Rectal smooth muscle tissue (tissue), 1 donor: Measurements from ENCODE around the gene ALKBH3.
A peak's percentile ranks its signal among the peaks of the same experiment; 100 is the strongest.

Experiments used
- H3K27ac ChIP-seq: one replicate; pipeline ENCODE4 v1.7.0; 2013; ENCODE audit warnings: low read depth, low read length, inconsistent platforms
- H3K27me3 ChIP-seq: one replicate; pipeline ENCODE4 v1.7.0; 2013; ENCODE audit warnings: low read length; ENCODE audit not compliant: control insufficient read depth, insufficient read depth
- H3K36me3 ChIP-seq: one replicate; pipeline ENCODE4 v1.7.0; 2013; ENCODE audit warnings: low read length; ENCODE audit not compliant: control insufficient read depth, insufficient read depth
- H3K4me1 ChIP-seq: one replicate; pipeline ENCODE4 v1.7.0; 2013; ENCODE audit warnings: low read length; ENCODE audit not compliant: control insufficient read depth, insufficient read depth
- H3K4me3 ChIP-seq: one replicate; pipeline ENCODE4 v1.7.0; 2013; ENCODE audit warnings: low read length
- H3K9ac ChIP-seq: one replicate; pipeline ENCODE4 v1.7.0; 2013; ENCODE audit warnings: low read length

ALKBH3 gene

DNA sequence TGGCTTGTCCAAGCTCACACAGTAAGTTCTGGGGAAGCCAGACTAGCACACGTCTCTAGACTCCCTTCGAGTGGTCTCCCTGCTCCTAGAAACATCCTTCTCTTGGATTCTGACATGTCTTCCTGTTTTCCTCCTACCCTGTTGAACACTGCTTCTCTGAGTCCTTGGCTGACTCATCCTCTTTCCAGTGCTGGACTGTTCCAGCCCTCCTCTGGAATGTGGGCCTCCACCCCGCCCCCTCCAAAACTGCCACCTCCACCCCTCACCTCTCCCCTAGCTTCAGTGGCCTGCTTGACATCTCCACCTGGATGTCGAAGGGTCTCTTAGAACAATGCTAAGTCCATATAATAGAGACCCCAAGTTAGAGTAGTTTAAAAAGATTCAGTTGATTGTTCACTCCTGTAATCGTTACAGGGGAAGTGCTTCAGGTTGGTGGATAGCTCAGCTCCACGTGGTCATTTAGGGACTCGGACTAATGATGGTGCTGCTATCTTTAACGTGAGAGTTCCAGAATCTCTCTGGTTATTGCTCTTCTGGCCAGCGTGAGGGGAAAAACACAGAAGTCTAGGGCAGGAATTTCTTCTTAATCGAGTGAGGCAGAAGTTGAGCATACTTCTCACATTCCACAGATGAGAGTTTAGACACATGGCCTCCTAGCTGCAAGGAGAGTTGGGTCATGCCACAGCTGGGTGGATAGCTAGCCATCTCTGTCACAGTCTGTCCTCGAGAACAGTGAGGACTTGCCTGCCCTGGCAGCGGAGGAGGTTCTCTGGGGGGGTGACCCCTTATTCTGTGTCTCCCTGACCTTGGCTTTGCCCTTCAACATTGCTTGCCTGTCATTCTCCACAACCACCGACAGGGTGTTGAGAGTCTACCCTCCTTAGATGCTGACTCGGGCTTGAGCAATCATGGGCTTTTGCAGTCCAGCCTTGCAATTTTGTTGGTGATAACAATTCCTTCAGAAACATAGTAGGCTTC is 57.1 kb downstream of the ALKBH3 start:
- H3K27ac ChIP-seq: no peak overlapping the region
- H3K9ac ChIP-seq: no peak overlapping the region
- peaks cover 4% of the 10 kb centered on the region for H3K27me3 ChIP-seq
- no peaks in the 10 kb centered on the region for H3K36me3 ChIP-seq
- no peak overlapping the region for H3K4me3 ChIP-seq
- H3K4me1 ChIP-seq: no peaks in the 10 kb centered on the region

- H3K27me3 ChIP-seq: peaks cover 15% of the 10 kb centered on the region
- no peaks in the 10 kb centered on the region for H3K4me1 ChIP-seq
- H3K4me3 ChIP-seq: peak overlapping the region; percentile 37
- H3K36me3 ChIP-seq: no peaks in the 10 kb centered on the region
- no peak overlapping the region for H3K9ac ChIP-seq
- H3K27ac ChIP-seq: peak overlapping the region; percentile 75
Measured at GRCh38 chr11:43941257-43941994, 60.8 kb downstream of the ALKBH3 start.

DNA sequence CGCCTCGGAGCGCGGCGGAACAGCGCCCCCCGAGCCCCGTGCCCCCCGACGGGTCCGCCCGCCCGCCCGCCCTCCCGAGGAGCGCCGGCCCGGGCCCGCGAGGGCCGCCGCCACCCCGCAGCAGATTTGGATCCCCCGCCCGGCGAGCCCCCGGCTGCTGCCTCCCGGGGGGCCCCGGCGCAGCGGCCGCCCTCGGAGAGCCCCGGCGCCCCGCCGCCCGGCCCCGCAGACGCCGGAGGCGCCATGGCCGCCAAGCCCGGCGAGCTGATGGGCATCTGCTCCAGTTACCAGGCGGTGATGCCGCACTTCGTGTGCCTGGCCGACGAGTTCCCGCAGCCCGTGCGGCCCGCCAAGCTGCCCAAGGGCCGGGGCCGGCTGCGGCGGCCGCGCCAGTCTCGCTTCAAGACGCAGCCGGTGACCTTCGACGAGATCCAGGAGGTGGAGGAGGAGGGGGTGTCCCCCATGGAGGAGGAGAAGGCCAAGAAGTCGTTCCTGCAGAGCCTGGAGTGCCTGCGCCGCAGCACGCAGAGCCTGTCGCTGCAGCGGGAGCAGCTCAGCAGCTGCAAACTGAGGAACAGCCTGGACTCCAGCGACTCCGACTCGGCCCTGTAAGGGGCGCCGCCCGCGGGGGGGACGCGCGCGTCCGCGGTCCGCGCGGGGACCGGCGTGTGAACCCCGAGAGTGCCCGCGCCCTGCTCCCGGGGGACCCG is 62.2 kb downstream of the ALKBH3 start:
- Histone ChIP-seq H3K4me3 (peak overlapping the region; percentile 81), H3K36me3 (no peaks in the 10 kb centered on the region), H3K27ac (peak overlapping the region; percentile 79), H3K9ac (peak overlapping the region; percentile 54), H3K27me3 (peaks cover 15% of the 10 kb centered on the region), H3K4me1 (no peaks in the 10 kb centered on the region)

- Histone ChIP-seq H3K27ac (peak overlapping the region; percentile 79), H3K27me3 (peaks cover 15% of the 10 kb centered on the region), H3K9ac (peak overlapping the region; percentile 54), H3K4me1 (no peaks in the 10 kb centered on the region), H3K4me3 (peak overlapping the region; percentile 81), H3K36me3 (no peaks in the 10 kb centered on the region)
Measured at GRCh38 chr11:43943372-43943930, 62.8 kb downstream of the ALKBH3 start.

DNA sequence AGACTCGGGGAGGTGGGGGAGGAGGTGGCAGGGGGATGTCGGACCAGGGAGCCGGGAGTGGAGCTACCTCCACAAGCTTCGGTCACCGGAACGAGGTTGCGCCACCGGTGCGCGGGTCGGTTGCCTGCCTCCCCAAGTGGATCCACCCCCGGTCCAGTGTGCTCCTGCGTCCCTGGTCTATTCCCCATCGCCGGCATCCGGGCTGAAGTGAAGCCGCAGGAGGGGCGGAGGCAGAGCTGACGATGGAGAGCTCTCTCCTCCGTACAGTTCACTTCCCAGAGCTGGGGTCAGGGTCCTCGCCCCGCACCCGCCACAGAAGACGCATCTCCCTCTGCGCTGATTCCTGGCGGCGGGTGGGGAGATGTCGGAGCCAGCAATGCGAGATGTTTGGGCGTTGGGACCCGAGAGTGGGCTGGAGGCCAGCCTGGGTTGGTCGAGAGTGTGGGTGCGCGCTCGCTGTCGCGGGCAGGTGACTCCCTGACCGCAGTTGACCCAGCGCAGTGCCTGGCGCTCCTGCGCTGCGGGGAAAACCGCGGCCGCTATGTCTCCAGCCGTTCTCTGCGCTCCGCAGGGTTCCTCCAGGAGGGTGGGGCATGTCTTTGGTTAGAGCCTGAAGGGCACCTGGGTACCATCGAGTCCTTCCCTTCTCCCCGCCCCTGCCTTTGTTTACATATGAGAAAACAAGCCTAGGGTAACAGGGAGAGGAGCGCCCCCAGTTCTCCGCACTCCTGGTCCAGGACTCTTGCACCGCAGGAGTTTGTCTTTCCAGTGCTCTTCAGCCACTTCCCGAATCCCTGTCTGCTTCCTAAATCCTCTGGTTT is 63.5 kb downstream of the ALKBH3 start:
- Histone ChIP-seq H3K9ac (peak overlapping the region; percentile 54), H3K27me3 (peaks cover 15% of the 10 kb centered on the region), H3K27ac (peak overlapping the region; percentile 79), H3K4me1 (no peaks in the 10 kb centered on the region), H3K36me3 (no peaks in the 10 kb centered on the region), H3K4me3 (peak overlapping the region; percentile 81)

- Histone ChIP-seq H3K36me3 (no peaks in the 10 kb centered on the region), H3K27me3 (peaks cover 15% of the 10 kb centered on the region), H3K4me3 (peak overlapping the region; percentile 81), H3K27ac (peak overlapping the region; percentile 79), H3K9ac (no peak overlapping the region), H3K4me1 (no peaks in the 10 kb centered on the region)
Measured at GRCh38 chr11:43944761-43945311, 64.2 kb downstream of the ALKBH3 start.

- Histone ChIP-seq H3K4me1 (no peaks in the 10 kb centered on the region), H3K27me3 (peaks cover 15% of the 10 kb centered on the region), H3K9ac (no peak overlapping the region), H3K4me3 (no peak overlapping the region), H3K36me3 (no peaks in the 10 kb centered on the region), H3K27ac (no peak overlapping the region)
Measured at GRCh38 chr11:43947003-43947500, 66.4 kb downstream of the ALKBH3 start.

DNA sequence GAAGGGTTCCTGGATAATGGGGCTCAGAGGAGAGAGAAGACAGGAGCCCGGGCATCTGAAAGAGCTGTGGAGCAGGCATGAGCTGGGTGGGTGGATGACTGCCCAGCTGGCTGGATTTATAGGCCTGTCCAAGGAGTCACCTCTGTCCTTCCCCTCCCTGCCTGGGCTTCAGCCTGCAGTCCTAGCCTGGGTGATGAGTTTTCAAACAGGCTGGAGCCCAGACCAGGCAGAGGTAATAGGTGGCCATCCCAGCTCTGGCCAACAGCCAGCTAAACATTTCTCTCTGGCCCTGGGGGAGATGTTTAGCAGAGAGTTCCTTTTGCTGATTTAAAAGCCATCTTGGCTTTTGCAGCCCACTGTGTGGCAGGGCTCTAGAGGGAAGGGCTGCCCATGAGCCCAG is 67.2 kb downstream of the ALKBH3 start:
- H3K27me3 ChIP-seq: peaks cover 14% of the 10 kb centered on the region
- H3K4me1 ChIP-seq: no peaks in the 10 kb centered on the region
- H3K36me3 ChIP-seq: no peaks in the 10 kb centered on the region
- H3K9ac ChIP-seq: no peak overlapping the region
- no peak overlapping the region for H3K4me3 ChIP-seq
- H3K27ac ChIP-seq: no peak overlapping the region

GRCh38 chr11:43948341-43949225 is 68.0 kb downstream of the ALKBH3 start:
- peaks cover 10% of the 10 kb centered on the region for H3K27me3 ChIP-seq
- H3K4me1 ChIP-seq: no peaks in the 10 kb centered on the region
- H3K27ac ChIP-seq: no peak overlapping the region
- H3K4me3 ChIP-seq: no peak overlapping the region
- H3K36me3 ChIP-seq: no peaks in the 10 kb centered on the region
- H3K9ac ChIP-seq: no peak overlapping the region

DNA sequence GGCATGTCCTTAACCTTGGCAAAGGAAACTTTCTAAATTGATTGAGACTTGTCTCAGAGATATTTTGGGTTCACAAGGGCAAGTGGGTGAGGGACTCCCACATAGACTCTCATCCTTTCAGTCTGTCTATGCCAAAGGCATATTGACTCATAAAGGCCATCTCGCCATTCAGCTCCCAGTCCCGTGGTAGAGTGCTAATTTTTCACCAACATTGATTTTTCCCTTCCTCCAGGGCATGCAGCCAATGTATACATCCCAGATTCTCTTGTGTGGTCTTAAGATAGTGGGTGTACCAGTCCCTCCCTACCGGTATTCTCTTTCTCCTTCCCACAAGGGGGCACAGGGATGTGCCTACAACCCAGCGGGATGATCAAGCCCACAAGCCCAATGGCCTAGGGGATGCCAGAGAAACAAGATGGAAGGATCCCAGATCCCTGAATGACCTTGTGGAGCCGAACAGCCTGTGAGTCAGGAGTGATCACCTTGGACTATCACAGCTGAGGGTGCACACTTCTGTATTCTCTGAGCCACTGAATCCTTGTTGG is 69.8 kb downstream of the ALKBH3 start:
- no peak overlapping the region for H3K4me3 ChIP-seq
- no peaks in the 10 kb centered on the region for H3K36me3 ChIP-seq
- no peaks in the 10 kb centered on the region for H3K27me3 ChIP-seq
- no peak overlapping the region for H3K9ac ChIP-seq
- no peak overlapping the region for H3K27ac ChIP-seq
- H3K4me1 ChIP-seq: no peaks in the 10 kb centered on the region
